HCT116 (cell line): ENCODE data around the gene TSPEAR. TPM values are rescaled to one million over a fixed set of nuclear protein-coding genes. Genes with fewer than 3 reads are reported as not detected.

Source experiments
- ATAC-seq: fragments of 200-7000 bp; cut with Tn5 transposase; 2 replicates; pipeline ENCODE4 v1.9.1; 2020; ENCODE audit warnings: mild to moderate bottlenecking, moderate library complexity
- BruUV-seq: library from RNA; stranded (reverse); fragments of 400-500 nt; replicated peaks from 2 replicates; lab custom pipeline; 2021; lab: Mats Ljungman, UMichigan
- CTCF ChIA-PET: fragments of 300-600 bp; sonication (Branson Sonifier 250); formaldehyde crosslinking; loops from one replicate; lab custom pipeline; 2021; ENCODE audit warnings: antibody characterized with exemption; lab: Charles Lee
- POLR2A ChIA-PET: fragments of 300-600, 350-600 bp; sonication (Branson Sonifier 250); formaldehyde crosslinking; loops from one replicate; lab custom pipeline; 2021; ENCODE audit warnings: antibody characterized with exemption; lab: Charles Lee
- RAD21 ChIA-PET, 2 experiments: fragments of 300-600 bp; sonication (Branson Sonifier 250); formaldehyde crosslinking; loops; one replicate each; lab custom pipeline; 2023; ENCODE audit warnings: low total read pairs in 2 of 2; ENCODE audit not compliant: uncharacterized antibody in 2 of 2, unreplicated experiment in 2 of 2, low non-redundant PET in 1 of 2; lab: Charles Lee
- DNase-seq: peaks from one replicate; pipeline ENCODE4 v3.0.0-alpha.2; 2010; ENCODE audit warnings: low read depth, low spot score
- H2AFZ ChIP-seq: fragments of 200-600 bp; shearing (Covaris generic), sonication (generic); 2 replicates; pipeline ENCODE4 v1.6.1; 2017; ENCODE audit warnings: low read depth, mixed run types, mixed read lengths, antibody characterized with exemption, low read length; ENCODE audit not compliant: poor library complexity, severe bottlenecking
- H3K27ac ChIP-seq: 2 replicates; pipeline ENCODE4 v1.5.1; 2012; ENCODE audit warnings: low read depth, low read length
- H3K27me3 ChIP-seq: fragments of 200-600 bp; sonication (generic); 2 replicates; pipeline ENCODE4 v1.6.1; 2016; ENCODE audit warnings: mixed run types, low read length, mixed read lengths; ENCODE audit not compliant: insufficient read depth
- H3K36me3 ChIP-seq, 2 experiments: fragments of 200-500 bp in 1 of 2; fragments of 200-600 bp in 1 of 2; sonication (Bioruptor generic) in 1 of 2; sonication (generic) in 1 of 2; 2 replicates each; pipeline versions ENCODE4 v1.5.1 to v1.6.1; 2014 to 2016; ENCODE audit warnings: low read length in 2 of 2, inconsistent platforms in 1 of 2, mixed read lengths in 1 of 2, mixed run types in 1 of 2; ENCODE audit not compliant: insufficient read depth in 2 of 2, control insufficient read depth in 1 of 2
- H3K4me1 ChIP-seq, 2 experiments: fragments of 200-600 bp in 1 of 2; sonication (generic) in 1 of 2; 2 replicates each; pipeline versions ENCODE4 v1.5.1 to v1.6.1; 2012 to 2017; ENCODE audit warnings: low read length in 2 of 2, inconsistent platforms in 1 of 2, mild to moderate bottlenecking in 1 of 2, mixed read lengths in 1 of 2, mixed run types in 1 of 2, moderate library complexity in 1 of 2; ENCODE audit not compliant: insufficient read depth in 2 of 2, control insufficient read depth in 1 of 2
- H3K4me2 ChIP-seq: fragments of 200-600 bp; sonication (generic); 2 replicates; pipeline ENCODE4 v1.6.1; 2017; ENCODE audit warnings: mixed run types, low read length, mixed read lengths
- H3K4me3 ChIP-seq, 2 experiments: fragments of 200-600 bp in 1 of 2; sonication (generic) in 1 of 2; replicated peaks in 1 of 2; 2 replicates each; pipeline ENCODE4 v1.5.1; 2011 to 2016; ENCODE audit warnings: low read length in 2 of 2, control low read depth in 1 of 2, low read depth in 1 of 2, mild to moderate bottlenecking in 1 of 2, mixed read lengths in 1 of 2, mixed run types in 1 of 2
- H3K79me2 ChIP-seq: fragments of 200-600 bp; sonication (generic); 2 replicates; pipeline ENCODE4 v1.6.1; 2017; ENCODE audit warnings: mild to moderate bottlenecking, mixed run types, low read length, moderate library complexity, mixed read lengths; ENCODE audit not compliant: insufficient read depth
- H3K9ac ChIP-seq: fragments of 200-600 bp; sonication (generic); 2 replicates; pipeline ENCODE4 v1.6.1; 2016; ENCODE audit warnings: low read length, mixed read lengths
- H3K9me2 ChIP-seq: fragments of 200-600 bp; sonication (generic), shearing (Covaris generic); 2 replicates; pipeline ENCODE4 v1.6.1; 2017; ENCODE audit warnings: mixed run types, mild to moderate bottlenecking, moderate library complexity; ENCODE audit not compliant: insufficient read depth
- H3K9me3 ChIP-seq, 2 experiments: fragments of 200-500 bp in 1 of 2; fragments of 200-600 bp in 1 of 2; sonication (Bioruptor generic) in 1 of 2; sonication (generic) in 1 of 2; 2 replicates each; pipeline ENCODE4 v1.6.1; 2014 to 2017; ENCODE audit warnings: low read length in 2 of 2, mixed read lengths in 2 of 2, inconsistent platforms in 1 of 2, low read depth in 1 of 2, mild to moderate bottlenecking in 1 of 2, mixed run types in 1 of 2, moderate library complexity in 1 of 2; ENCODE audit not compliant: control insufficient read depth in 1 of 2, insufficient read depth in 1 of 2
- H4K20me1 ChIP-seq: fragments of 200-600 bp; sonication (generic), shearing (Covaris generic); 2 replicates; pipeline ENCODE4 v1.6.1; 2017; ENCODE audit warnings: mixed run types, mild to moderate bottlenecking, moderate library complexity; ENCODE audit not compliant: insufficient read depth
- CBX3 ChIP-seq: IDR thresholded peaks from 2 replicates; pipeline ENCODE4 v1.6.1; 2012; ENCODE audit warnings: low read depth
- MAX ChIP-seq: IDR thresholded peaks from 2 replicates; pipeline ENCODE4 v1.6.1; 2012
- POLR2AphosphoS5 ChIP-seq: IDR thresholded peaks from 2 replicates; pipeline ENCODE4 v1.6.1; 2011; ENCODE audit warnings: mild to moderate bottlenecking, low read depth, low read length, moderate library complexity
- RAD21 ChIP-seq: IDR thresholded peaks from 2 replicates; pipeline ENCODE4 v1.6.1; 2012; ENCODE audit warnings: low read depth, mild to moderate bottlenecking
- REST ChIP-seq: IDR thresholded peaks from 2 replicates; pipeline ENCODE4 v1.6.1; 2012; ENCODE audit warnings: low read depth
- SIN3A ChIP-seq: IDR thresholded peaks from 2 replicates; pipeline ENCODE4 v1.6.1; 2012; ENCODE audit warnings: low read depth
- SRF ChIP-seq: IDR thresholded peaks from 2 replicates; pipeline ENCODE4 v1.6.1; 2012; ENCODE audit warnings: low read depth
- ZFX ChIP-seq: fragments of 450-650 bp; IDR thresholded peaks from 2 replicates; pipeline ENCODE4 v1.6.1; 2017
- intact Hi-C: fragments of 100-400 bp; cut with micrococcal nuclease; formaldehyde crosslinking; loops from 2 replicates; pipeline ENCODE4 v1.10.0; 2022
- total RNA-seq: library from RNA; stranded (reverse); gene quantifications from one replicate; pipeline ENCODE4 v1.2.1, GENCODE V29; 2021; ENCODE audit not compliant: unreplicated experiment
- TF ChIP-seq, protein P1 (sequence below): IDR thresholded peaks from 2 replicates; pipeline ENCODE4 v1.6.1; 2012

Gene TSPEAR
- total RNA-seq, 1 experiment from 2014 or later = not detected

DNA sequence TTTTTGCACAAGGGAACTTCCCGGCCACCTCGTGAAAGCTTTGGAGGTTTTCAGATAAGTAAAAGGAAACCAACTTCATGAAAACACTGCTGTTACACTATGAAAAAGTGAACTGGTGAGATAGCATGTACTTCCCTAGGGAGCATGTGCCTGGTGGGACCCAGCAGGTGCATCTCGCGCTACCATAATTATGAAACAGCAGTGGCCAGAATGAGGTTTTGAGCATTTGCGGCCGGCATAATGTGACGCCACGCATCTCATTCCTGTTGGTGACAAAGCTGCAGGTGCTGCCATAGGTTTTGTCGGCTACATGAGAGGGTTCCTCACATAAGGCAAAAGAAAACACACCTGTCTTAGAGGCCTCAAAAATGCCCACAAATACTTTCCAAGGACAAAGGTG is 154.5 kb downstream of the TSPEAR start:
- no TSS peak for BruUV-seq
- no peaks in the 10 kb centered on the region for H4K20me1 ChIP-seq
- intact Hi-C loops = no loop called here
- TF ChIP-seq MAX (no peak), SRF (no peak), POLR2AphosphoS5 (no peak), REST (no peak), RAD21 (no peak), ZFX (no peak), CBX3 (no peak), SIN3A (no peak)
- TF ChIP-seq, protein P1, sequence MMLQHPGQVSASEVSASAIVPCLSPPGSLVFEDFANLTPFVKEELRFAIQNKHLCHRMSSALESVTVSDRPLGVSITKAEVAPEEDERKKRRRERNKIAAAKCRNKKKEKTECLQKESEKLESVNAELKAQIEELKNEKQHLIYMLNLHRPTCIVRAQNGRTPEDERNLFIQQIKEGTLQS = no peak
- ATAC-seq (no peak), DNase-seq (no peak)
- no peaks in the 10 kb centered on the region for H3K36me3 ChIP-seq
- H3K4me1 ChIP-seq = no peaks in the 10 kb centered on the region
- ChIA-PET RAD21 (no interaction called here), CTCF (no interaction called here), POLR2A (no interaction called here)
- H3K9me2 ChIP-seq = no peaks in the 10 kb centered on the region
- no peak overlapping the region for H2AFZ ChIP-seq
- H3K9ac ChIP-seq = no peak overlapping the region
- H3K4me2 ChIP-seq = no peak overlapping the region
- no peaks in the 10 kb centered on the region; the same call in 1 of the 2 replicates for H3K27me3 ChIP-seq
- no peak overlapping the region for H3K4me3 ChIP-seq
- no peaks in the 10 kb centered on the region for H3K79me2 ChIP-seq
- H3K27ac ChIP-seq = no peak overlapping the region
- no peaks in the 10 kb centered on the region for H3K9me3 ChIP-seq
